ENCODE measurements around the gene NANS.

Gene NANS

DNA sequence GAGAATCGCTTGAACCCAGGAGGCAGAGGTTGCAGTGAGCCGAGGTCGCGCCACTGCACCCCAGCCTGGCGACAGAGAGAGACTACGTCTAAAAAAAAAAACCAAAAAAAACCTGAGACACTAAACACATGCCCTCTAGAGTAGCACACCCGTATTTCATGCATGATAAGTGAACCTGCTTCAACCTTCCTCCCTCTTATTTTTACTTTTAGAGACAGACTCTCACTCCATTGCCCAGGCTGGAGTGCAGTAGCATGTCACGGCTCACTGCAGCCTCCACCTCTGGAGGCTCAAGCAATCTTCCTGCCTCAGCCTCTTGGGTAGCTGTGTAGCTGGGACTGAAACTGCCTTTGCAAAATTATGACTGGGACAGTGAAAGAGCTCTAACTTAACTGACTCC lies 17.6 kb upstream of the NANS start:
- DNase-seq (ENCODE audit: low read depth in 2 of 2) = no peak

- DNase-seq (ENCODE audit: low read depth in 2 of 2) = no peak
These were observed 16.9 kb upstream of the NANS start for GRCh38 chr9:98039607-98040017.

DNA sequence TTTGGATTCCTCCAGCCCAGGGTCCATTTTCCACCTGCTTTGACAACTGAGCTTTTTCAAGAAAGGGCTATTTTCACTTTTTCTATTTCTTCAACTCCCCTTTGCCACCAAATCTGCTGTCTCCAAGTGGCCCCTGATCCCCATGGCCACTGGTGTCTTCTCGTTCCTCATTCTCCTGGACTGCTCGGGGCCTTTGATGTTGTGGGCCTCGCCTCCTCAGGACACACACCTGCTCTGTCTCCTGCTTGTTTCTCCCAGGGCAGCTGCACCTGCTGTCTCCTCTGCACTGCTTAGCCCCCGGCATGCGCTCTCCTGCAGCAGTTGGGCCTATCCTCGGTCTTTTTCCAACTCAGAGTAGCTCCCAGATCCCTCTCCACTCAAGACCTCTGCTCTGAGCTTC lies 16.3 kb upstream of the NANS start:
- no peak for DNase-seq (ENCODE audit: low read depth in 2 of 2)

DNA sequence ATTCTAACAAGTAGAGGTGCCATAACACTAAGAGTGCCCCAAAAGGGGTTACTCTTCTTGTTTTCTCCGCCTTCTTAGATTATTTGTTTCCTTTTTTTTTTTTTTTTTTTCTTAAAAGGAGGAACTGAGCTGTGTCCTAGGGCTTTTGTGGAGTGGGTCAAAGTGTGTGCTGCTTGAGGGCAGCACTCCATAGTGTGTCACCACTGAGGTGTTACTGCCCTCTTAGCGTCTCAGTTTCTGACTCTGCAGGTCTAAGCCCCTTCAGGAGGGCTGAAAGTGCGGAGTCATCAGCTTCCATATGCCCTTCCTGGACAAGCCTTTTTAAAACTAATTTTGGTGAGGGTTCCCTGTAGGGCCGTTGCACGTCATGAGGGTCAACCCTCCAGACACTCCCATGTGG lies 12.6 kb upstream of the NANS start:
- DNase-seq (ENCODE audit: low read depth in 2 of 2) = no peak

GRCh38 chr9:98045234-98046179 lies 11.0 kb upstream of the NANS start:
- no peak for DNase-seq (ENCODE audit: low read depth in 2 of 2)

GRCh38 chr9:98046180-98046543 lies 10.4 kb upstream of the NANS start:
- DNase-seq (ENCODE audit: low read depth in 2 of 2) = no peak

DNA sequence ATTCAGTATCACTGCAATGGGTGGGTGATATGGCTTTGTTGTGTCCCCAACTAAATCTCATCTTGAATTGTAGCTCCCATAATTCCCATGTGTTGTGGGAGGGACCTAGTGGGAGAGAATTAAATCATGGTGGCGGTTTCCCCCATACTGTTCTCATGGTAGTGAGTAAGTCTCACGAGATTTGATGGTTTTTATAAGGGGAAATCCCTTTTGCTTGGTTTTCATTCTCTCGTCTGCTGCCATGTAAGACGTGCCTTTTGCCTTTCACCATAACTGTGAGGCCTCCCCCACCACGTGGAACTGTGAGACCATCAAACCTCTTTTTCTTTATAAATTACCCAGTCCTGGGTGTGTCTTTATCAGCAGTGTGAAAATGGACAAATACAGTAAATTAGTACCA lies 9.5 kb upstream of the NANS start:
- no peak for DNase-seq (ENCODE audit: low read depth in 2 of 2)

DNA sequence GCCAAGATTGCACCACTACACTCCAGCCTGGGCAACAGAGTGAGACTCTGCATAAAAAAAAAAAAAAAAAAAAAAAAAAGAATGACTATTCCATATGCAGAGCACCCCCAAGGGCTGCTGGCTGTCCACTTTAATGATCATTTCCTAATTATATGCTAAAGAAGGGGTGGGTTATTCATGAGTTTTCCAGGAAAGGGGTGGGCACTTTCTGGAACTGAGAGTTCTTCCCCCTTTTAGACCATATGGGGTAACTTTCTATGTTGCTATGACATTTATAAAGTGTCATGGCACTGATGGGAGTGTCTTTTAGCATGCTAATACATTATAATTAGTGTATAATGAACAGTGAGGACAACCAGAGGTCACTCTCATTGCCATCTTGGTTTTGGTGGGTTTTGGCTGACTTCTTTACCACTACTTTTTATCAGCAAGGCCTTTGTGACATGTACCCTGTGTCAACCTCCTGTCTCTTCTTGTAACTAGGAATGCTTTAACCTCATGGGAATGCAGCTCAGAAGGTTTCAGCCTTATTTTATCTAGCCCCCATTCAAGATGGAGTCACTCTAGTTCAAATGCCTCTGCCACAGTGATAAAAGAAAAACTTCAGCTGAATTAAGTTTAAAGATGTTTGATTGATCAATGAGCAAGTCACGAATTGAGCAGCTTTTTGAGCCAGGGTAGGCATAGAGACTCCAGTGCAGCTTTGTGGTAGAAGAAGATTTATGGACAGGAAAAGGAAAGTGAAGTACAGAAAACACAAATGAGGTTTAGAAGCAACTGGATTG lies 7.1 kb upstream of the NANS start:
- DNase-seq (ENCODE audit: low read depth in 2 of 2) = no peak

DNA sequence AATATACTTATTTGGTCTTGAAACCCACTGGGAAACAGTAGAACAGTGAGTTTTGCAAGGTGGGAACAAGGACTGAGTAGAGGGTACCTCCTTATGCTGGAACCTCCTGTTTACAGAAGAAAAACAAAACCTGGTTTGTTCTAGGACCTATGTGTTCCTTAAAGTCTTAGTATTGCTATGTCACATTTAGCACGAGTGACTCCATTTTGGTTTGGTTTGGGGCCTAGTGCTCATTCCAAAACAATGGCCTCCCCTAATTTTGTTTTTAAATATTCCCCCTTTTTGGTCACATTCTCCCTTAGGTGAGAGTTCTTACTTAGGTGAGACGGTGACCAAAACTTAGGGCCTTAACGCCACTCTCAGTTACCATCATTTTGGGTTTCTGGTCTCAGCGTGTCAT lies 6.2 kb upstream of the NANS start:
- DNase-seq (ENCODE audit: low read depth in 2 of 2) = no peak

DNA sequence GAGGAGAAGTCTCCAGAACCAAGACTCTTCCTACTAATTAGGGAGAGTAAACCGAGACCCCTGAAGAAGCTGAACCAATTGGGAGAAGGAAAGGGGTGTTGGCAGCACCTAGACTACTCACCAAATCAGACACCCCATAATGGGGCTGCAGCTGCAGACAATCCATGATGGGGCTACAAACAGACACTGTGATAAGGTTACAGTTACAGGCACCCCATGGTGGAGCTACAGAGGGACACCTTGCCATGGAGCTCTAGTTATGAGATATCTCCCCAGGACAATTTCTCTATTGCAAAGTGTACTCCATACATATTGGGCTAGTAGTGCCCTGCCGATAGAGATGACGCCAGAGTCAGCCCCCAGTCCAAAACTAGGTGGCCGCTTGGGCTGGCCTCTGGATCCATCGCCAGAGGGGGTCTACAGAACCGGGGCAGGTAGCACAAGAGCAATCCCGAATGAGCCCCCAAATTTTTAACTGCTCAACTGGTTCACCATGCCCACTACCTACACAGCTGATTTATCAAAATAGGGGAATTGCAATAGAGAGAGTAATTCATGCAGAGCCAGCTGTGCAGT lies 2.1 kb upstream of the NANS start:
- no peak for DNase-seq (ENCODE audit: low read depth in 2 of 2)

DNA sequence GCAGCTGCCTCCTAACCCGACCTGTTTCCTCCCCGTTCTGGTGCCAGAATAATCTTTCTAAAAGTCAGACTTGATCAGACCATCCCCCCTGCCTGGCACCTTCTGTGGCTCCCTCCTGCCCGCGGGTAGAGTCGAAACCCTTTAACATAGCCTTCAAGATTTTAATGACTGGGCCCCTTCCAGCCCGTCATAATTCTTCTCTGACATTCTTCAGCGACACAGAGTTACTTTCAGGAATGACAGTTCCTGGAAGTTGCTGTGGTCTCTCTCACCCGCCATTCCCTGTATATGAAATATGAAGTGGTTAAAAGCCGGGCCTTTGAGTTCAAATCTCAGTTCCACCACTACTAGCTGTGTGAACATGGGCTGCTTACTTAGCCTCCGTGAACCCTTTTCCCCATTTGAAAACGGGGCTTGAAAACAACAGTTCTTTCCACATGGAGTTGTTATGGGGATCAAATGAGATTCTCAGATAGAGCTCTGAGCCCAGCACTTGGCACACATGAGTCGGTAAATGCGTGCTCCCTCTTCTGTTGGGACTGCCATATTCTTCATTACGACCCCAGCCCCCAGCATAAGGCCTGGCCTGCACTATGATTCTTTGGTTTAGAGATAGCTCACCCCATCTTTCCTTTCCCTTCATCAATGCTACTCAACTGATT lies 737 bp downstream of the NANS start:
- no peak for DNase-seq (ENCODE audit: low read depth in 2 of 2)

- no peak for DNase-seq (ENCODE audit: low read depth in 2 of 2)
These were observed 5.6 kb downstream of the NANS start for GRCh38 chr9:98062161-98062560.

DNA sequence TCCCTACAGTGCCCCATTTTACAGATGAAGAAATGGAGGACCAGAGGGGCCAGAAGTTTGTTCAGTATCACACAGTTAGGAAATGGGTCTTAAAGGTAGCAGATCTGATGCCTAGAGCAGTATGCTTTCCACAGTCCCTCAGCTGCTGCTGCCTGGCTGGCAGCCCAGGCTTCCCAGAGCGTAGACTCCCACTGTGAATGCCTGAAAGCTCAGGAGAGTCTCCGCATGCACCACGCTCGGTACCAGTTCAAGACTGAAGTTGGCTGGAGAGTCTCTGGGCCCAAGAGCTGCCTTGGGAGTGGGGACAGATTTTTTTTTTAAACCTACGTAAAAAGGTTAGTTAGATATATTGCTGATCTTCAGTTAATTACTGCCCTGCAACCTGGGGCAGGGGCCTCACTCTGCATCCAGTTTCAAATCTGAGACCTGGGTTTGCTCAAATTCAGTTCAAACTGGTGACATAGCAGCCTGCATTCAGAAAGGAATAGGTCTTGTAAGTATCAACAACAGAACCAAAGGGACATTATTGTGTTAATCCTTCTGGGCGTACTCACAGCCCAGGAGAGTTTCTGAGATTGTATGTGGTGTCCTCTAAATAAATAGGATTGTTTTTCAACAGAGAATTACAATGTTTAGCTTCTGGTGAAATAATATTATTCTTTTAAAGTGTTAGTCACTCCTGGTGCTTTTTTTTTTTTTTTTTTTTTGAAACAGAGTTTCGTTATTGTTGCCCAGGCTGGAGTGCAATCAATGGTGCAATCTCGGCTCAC lies 8.3 kb downstream of the NANS start:
- DNase-seq (ENCODE audit: low read depth in 2 of 2) = no peak

DNA sequence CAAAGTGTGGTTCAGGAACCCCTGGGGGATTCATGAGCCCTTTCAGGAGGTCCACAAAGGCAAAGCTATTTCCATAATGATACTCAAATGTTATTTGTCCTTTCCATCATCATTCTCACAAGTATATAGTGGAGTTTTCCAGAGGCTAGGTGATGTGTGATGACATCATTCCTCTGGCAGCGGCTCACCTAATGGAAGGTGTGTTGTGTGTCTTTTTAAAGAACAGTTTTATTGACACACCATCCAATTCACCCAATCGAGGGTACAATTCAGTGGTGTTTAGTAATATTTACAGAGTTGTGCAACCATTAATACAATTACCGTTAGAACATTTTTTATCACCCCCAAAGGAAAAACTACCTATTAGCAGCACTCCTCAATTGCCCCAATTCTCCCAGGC lies 9.7 kb downstream of the NANS start:
- no peak for DNase-seq (ENCODE audit: low read depth in 2 of 2)

DNA sequence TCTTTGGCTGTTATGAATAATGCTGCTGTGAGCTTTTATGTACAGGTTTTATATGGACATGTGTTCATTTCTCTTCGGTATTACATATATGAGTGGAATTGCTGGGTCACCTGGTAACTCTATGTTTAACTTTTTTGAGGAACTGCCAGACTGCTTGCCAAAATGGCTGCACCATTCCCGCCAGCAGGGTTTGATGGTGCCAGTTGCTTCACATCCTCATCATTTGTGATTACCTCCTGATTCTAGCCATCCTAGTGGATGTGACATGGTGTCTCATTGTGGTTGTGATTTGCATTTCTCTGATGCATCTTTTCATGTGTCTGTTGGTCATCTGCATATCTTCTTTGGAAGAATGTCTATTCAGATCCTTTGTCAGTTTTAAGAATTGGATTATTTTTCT lies 10.7 kb downstream of the NANS start:
- DNase-seq (ENCODE audit: low read depth in 2 of 2) = no peak

- DNase-seq (ENCODE audit: low read depth in 2 of 2) = no peak
These were observed 13.0 kb downstream of the NANS start for GRCh38 chr9:98069551-98069950.

GRCh38 chr9:98070704-98071103 lies 14.2 kb downstream of the NANS start:
- no peak for DNase-seq (ENCODE audit: low read depth in 2 of 2)

DNA sequence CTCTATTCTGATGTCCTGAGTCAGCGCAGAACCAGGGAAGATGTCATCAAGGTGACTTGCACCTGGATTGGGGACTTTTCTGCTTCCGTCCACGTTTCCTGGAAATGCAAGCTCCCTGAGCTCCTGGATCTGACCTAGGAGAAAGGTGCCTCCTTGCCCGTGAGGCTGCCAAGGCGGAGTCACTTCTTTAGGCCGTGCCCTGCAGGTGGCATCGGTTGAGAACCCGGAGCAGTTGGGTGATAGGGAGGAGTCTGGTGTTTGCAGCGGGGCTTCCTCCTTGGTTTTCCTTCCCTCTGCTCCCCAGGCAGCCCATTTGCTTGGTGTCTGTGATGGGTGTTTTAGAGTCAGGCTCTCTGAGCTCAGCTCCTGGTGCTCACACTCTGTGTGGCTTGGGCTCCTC lies 15.2 kb downstream of the NANS start:
- no peak for DNase-seq (ENCODE audit: low read depth in 2 of 2)

- peak; percentile 44 to 59 for DNase-seq (ENCODE audit: low read depth in 2 of 2)
These were observed 17.8 kb downstream of the NANS start for GRCh38 chr9:98074115-98074990.

DNA sequence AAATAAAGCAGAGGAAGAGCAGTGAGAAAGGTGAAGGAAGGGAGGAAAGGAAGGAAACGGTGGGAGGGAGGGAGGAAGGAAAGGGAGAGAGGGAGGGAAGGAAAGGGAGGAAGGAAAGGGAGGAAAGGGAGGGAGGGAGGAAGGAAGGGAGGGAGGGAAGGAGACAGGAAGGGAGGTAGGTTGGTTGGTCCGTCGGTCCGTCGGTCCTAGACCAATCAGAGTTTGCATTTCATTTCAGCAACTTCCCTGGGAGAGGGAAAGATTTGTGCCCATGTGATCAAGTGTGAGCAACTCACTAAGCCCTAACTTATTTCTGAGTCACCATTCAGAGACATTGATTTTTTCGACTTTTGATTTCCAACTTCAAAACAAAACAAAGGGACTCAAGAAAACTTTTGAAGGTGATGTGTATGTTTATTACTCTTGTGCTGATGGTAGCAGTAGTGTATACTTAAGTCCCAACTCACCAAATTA lies 18.8 kb downstream of the NANS start:
- no peak for DNase-seq (ENCODE audit: low read depth in 2 of 2)

Measured in stimulated activated CD4-positive, alpha-beta T cell treated with anti-CD3 and anti-CD28 coated beads, Interleukin-12 subunit alpha, Interleukin-12 subunit beta, amount 100 ng/mL, for 24 hours (primary cell).